MCF 10A (cell line): Measurements from ENCODE around the gene HOOK2. TPM values are rescaled to one million over a fixed set of nuclear protein-coding genes. Genes with fewer than 3 reads are reported as not detected.
A peak's percentile ranks its signal among the peaks of the same experiment; 100 is the strongest.

Experiments
- BruUV-seq: library from RNA; stranded (reverse); fragments of 400-500 nt; replicated peaks from 2 replicates; lab custom pipeline; 2021; lab: Mats Ljungman, UMichigan
- CTCF ChIA-PET: fragments of 300-600 bp; sonication (Branson Sonifier 250); formaldehyde crosslinking; extraction: SDS; loops from one replicate; lab custom pipeline; 2021; ENCODE audit warnings: antibody characterized with exemption, inconsistent platforms; lab: Yijun Ruan, JAX
- POLR2A ChIA-PET: fragments of 300-600, 350-650 bp; sonication (Branson Sonifier 250); formaldehyde crosslinking; extraction: SDS; loops from one replicate; lab custom pipeline; 2020; ENCODE audit warnings: antibody characterized with exemption, inconsistent platforms; lab: Yijun Ruan, JAX
- DNase-seq: peaks from one replicate; pipeline ENCODE4 v3.0.0-alpha.2; 2018; ENCODE audit not compliant: unreplicated experiment
- H3K27ac Mint-ChIP-seq: one replicate; pipeline ENCODE4 v1.8.0; 2022; ENCODE audit warnings: mild to moderate bottlenecking, low read depth, mixed read lengths; ENCODE audit not compliant: unreplicated experiment
- H3K27me3 Mint-ChIP-seq: one replicate; pipeline ENCODE4 v1.8.0; 2022; ENCODE audit warnings: mixed read lengths; ENCODE audit not compliant: insufficient read depth, unreplicated experiment
- H3K36me3 Mint-ChIP-seq: one replicate; pipeline ENCODE4 v1.8.0; 2022; ENCODE audit warnings: mild to moderate bottlenecking, moderate library complexity, mixed read lengths; ENCODE audit not compliant: insufficient read depth, unreplicated experiment
- H3K4me1 Mint-ChIP-seq: one replicate; pipeline ENCODE4 v1.8.0; 2022; ENCODE audit warnings: mixed read lengths; ENCODE audit not compliant: insufficient read depth, unreplicated experiment
- H3K4me3 Mint-ChIP-seq: one replicate; pipeline ENCODE4 v1.8.0; 2022; ENCODE audit warnings: mild to moderate bottlenecking, moderate library complexity, mixed read lengths; ENCODE audit not compliant: unreplicated experiment
- H3K9me3 Mint-ChIP-seq: one replicate; pipeline ENCODE4 v1.8.0; 2022; ENCODE audit warnings: mixed read lengths; ENCODE audit not compliant: unreplicated experiment
- CTCF ChIP-seq: fragments of 200-600 bp; IDR thresholded peaks from one replicate; pipeline ENCODE4 v1.8.0; 2022; ENCODE audit warnings: antibody characterized with exemption, mild to moderate bottlenecking; ENCODE audit not compliant: unreplicated experiment
- intact Hi-C: fragments of 100-400 bp; cut with micrococcal nuclease; formaldehyde crosslinking; loops from 2 replicates; pipeline ENCODE4 v1.14.1; 2022
- total RNA-seq: library from RNA; stranded (reverse); gene quantifications from 2 replicates; pipeline ENCODE4 v1.2.3, GENCODE V29; 2022

Gene HOOK2
- total RNA-seq, 1 experiment from 2014 or later = 31.6 TPM

DNA sequence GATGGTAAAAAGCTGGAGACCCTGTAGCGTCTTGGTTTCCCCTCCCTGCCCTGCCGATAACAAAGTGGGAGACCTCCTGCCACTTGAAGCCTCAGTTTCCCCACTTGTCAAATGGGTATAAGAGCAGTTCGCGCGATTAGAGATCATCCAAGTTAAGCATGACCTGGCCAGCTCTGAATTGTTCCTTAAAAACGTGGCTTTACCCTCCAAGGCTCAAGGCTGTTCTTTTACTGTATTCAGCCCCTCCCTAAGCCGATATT, 52.0 kb downstream of the HOOK2 start:
- intact Hi-C loops = loop anchor here (5.0 kb wide), 1 partner anchor 69 kb away; the partner anchor contains the start of gene JUNB
- H3K9me3 Mint-ChIP-seq = no peaks in the 10 kb centered on the region
- no peak for TF ChIP-seq CTCF
- peaks cover 12% of the 10 kb centered on the region for H3K4me1 Mint-ChIP-seq
- H3K27ac Mint-ChIP-seq = peak overlapping the region; percentile 68
- peak; percentile 27 for DNase-seq
- peak overlapping the region; percentile 96 for H3K4me3 Mint-ChIP-seq
- POLR2A ChIA-PET = interaction anchor here (0.7 to 6.5 kb wide), 18 partner anchors 11 to 429 kb away, joined by 3 to 235 read pairs (median 5); partner anchors contain the start of genes BEST2, DHPS, DNASE2 and FBXW9
- no TSS peak for BruUV-seq
- no peaks in the 10 kb centered on the region for H3K27me3 Mint-ChIP-seq
- CTCF ChIA-PET = interaction anchor here (0.6 to 3.8 kb wide), 12 partner anchors 11 to 800 kb away, joined by 3 to 32 read pairs (median 4); partner anchors contain the start of genes GET3 and TRIR
- peaks cover 51% of the 10 kb centered on the region for H3K36me3 Mint-ChIP-seq

DNA sequence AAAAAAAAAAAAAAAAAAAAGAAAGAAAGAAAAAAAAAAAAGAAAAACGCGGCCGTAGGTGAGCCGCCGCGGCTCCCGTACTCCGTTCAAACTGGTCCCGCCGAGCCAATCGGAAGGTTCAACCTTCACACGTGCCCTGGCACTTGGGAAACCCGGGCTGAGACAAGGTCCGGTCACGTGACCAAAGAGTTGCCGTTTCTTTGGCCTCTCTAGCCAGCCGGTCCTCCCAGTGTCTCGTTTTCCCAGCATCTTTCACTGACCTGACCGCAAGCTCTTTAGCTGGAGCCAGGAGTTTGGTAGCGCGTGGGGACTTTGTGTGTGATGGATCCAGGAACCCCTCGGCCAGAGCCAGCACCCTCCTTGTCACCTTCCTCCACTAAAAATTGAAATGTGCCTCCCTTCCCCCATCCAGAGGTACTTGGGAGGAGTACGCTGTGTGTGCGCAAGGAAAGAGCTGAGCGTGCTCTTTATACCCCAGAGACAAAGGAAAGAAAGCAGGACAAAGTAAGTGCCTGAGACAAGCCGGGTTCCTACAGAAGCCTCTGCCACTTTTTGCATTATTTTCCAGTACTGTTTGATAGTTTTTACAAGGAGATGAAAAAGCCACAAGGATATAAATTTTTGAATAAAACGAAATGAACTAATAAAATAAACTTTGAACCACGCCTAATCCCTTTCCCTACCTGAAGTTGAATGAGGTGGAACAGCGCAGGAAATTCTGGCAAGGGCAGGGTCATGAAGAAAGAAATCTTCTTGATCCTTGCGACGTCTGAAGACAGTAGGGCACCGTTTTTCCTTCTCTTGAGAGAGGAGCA, 52.6 kb downstream of the HOOK2 start:
- ChIA-PET CTCF (interaction anchor here (0.6 to 3.8 kb wide), 13 partner anchors 9 to 799 kb away, joined by 3 to 32 read pairs (median 4); partner anchors contain the start of genes GET3 and TRIR), POLR2A (interaction anchor here (0.7 to 6.5 kb wide), 21 partner anchors 12 to 1345 kb away, joined by 3 to 235 read pairs (median 5); partner anchors contain the start of genes BEST2, DHPS, DNASE2 and FBXW9)
- H3K4me1 Mint-ChIP-seq = peaks cover 12% of the 10 kb centered on the region
- TSS peak; percentile 95 for BruUV-seq
- H3K27ac Mint-ChIP-seq = peak overlapping the region; percentile 96
- peaks cover 53% of the 10 kb centered on the region for H3K36me3 Mint-ChIP-seq
- peak overlapping the region; percentile 96 for H3K4me3 Mint-ChIP-seq
- DNase-seq = peak; percentile 100
- no peaks in the 10 kb centered on the region for H3K9me3 Mint-ChIP-seq
- no peaks in the 10 kb centered on the region for H3K27me3 Mint-ChIP-seq
- intact Hi-C loops = loop anchor here (5.0 kb wide), 1 partner anchor 70 kb away; the partner anchor contains the start of gene JUNB
- no peak for TF ChIP-seq CTCF

DNA sequence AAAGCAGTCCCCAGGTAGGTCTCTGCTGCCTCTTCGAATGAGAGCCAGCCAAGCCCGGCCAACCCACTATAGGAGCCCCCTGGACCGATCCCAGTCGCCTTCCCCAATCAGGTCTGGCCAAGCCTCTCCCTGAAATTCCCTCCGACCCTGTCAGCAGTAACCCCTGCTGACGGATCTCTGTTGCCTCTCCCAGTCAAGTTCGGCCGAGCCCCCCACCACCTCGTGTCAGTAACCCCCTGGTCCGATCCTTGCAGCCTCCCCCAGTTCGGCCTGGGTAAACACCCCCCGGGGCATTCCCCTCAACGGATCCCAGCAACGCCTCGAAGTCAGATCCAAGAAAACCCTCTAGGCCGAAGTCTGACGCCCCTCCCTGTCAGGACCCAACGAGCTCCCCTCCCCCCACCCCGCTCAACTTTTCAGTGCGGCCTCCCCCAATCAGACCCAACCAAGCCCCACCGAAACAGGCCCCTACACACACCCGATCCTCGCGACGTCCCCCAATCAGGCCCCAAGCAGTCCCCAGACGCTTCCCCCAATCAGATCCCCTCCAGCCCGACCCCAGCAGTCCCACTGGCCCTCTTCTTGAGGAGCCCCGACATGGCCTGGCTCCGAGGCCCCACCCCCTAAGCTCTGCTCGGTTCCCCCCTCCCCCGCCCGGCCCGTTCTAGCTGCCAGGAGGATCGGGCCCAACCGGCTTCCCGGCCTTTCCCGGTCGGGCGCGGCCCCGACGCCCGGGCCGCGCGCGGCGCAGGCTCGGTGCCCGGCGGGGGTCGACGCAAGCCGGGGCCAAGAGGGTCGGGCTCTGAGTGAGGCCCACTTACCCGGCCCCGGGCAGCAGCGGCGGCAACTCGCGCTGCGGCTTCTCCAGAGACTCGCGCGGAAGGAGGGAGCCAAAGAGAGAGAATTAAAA, 53.4 kb downstream of the HOOK2 start:
- Mint-ChIP-seq H3K36me3 (peaks cover 61% of the 10 kb centered on the region), H3K27ac (peak overlapping the region; percentile 96), H3K27me3 (no peaks in the 10 kb centered on the region), H3K4me1 (peaks cover 12% of the 10 kb centered on the region), H3K4me3 (peak overlapping the region; percentile 96), H3K9me3 (no peaks in the 10 kb centered on the region)
- intact Hi-C loops = loop anchor here (5.0 kb wide), 1 partner anchor 70 kb away; the partner anchor contains the start of gene JUNB
- ChIA-PET POLR2A (interaction anchor here (0.6 to 6.5 kb wide), 20 partner anchors 13 to 1344 kb away, joined by 3 to 235 read pairs (median 4); partner anchors contain the start of genes DHPS, FBXW9, GADD45GIP1 and GET3), CTCF (interaction anchor here (0.6 to 3.8 kb wide), 9 partner anchors 8 to 1004 kb away, joined by 3 to 32 read pairs (median 3); partner anchors contain the start of gene TRIR)
- DNase-seq = peak; percentile 56
- no peak for TF ChIP-seq CTCF
- no TSS peak for BruUV-seq
